ENCODE results near the gene USP24.

Gene USP24

DNA sequence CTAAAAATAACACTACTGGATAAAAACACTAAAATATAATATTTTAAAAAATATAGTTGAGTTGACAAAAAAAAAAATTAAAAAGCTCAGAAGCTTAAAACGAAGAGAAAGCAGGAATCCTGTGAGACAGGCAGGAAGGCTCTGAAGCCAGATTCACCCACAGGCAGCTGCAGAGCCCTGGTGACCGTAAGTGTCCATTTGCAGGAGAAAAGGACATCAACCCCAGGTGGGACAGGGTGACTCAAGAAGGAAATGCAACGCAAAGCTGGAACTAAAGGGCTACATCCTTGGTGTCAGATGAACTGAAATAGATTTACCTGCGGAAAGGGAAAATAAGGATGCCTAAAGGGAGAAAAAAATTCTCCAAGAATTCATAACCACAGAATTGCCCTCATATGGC is 46.8 kb downstream of the USP24 start:
- H3K27ac ChIP-seq, result no peak overlapping the region
- no peak for TF ChIP-seq CTCF (conservative IDR thresholded peaks at IDR 0.05)

GRCh38 chr1:55167224-55167871 is 47.8 kb downstream of the USP24 start:
- no peak for TF ChIP-seq CTCF (conservative IDR thresholded peaks at IDR 0.05)
- no peak overlapping the region for H3K27ac ChIP-seq

DNA sequence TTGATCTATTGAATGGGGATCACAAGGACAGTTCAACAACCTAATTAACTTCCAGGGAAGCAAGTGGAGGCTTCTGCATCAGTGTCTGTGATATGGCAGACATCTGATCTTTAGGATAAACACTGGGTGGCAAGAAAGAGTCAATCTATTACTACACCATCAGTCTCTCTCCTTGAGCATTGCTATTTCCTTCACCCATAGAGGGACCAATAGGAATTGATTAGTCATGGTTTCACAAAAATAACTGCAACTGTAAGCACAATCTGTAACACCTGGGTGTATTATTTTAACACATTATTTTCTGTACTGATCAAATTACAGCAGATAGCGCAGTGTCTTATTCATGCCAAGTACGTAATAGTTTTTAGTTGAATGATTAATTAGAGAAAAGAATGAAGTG is 50.3 kb downstream of the USP24 start:
- H3K27ac ChIP-seq, result no peak overlapping the region
- TF ChIP-seq CTCF (conservative IDR thresholded peaks at IDR 0.05), result no peak

GRCh38 chr1:55159571-55159970 is 55.6 kb downstream of the USP24 start:
- no peak for TF ChIP-seq CTCF (conservative IDR thresholded peaks at IDR 0.05)
- H3K27ac ChIP-seq, result no peak overlapping the region

DNA sequence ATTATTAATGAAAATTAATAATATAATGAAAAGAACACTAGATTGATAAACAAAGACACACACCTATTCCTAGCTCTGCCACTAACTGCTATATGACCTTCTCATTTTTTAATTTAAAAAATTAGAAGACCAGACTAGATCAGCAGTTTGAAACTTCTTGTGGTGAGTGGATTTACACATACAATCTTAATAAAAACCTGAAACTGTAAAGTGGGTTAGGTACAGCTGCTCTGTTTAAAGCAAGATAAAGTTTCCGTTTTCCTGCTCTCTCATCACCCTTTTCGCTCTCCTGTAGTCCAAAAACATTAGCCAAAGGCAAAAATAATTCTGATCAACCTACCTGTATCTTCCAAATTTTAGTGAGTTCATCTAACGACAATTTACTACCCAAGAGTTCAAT is 58.6 kb downstream of the USP24 start:
- no peak overlapping the region for H3K27ac ChIP-seq
- TF ChIP-seq CTCF (conservative IDR thresholded peaks at IDR 0.05), result no peak

DNA sequence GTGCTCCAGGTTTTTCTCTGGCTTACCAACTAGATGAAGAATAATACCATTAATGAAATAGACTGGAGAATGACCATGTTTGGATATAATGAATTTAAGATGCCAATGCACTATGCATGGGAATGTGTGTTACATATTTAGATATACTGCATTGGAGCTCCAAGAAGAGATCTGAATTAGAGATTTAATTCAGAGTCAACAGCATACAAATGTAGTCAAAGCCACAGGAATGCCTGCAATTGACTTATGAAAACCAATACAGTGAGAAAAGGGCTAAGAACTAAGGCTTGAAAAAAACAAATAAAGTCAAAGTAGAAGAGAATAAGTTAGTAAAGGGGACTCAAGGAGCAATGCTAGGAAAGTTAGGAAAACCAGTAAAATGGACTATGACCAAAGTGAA is 59.1 kb downstream of the USP24 start:
- no peak for TF ChIP-seq CTCF (conservative IDR thresholded peaks at IDR 0.05)
- H3K27ac ChIP-seq, result no peak overlapping the region

- no peak for TF ChIP-seq CTCF (conservative IDR thresholded peaks at IDR 0.05)
- H3K27ac ChIP-seq, result no peak overlapping the region
These were observed 59.6 kb downstream of the USP24 start for GRCh38 chr1:55155522-55155921.
